GM03348 (cell line): Measurements from ENCODE around the gene CUEDC1.

Experiments
- DNase-seq: peaks from one replicate; pipeline ENCODE4 v3.0.0; 2012; ENCODE audit warnings: low spot score

The CUEDC1 gene

DNA sequence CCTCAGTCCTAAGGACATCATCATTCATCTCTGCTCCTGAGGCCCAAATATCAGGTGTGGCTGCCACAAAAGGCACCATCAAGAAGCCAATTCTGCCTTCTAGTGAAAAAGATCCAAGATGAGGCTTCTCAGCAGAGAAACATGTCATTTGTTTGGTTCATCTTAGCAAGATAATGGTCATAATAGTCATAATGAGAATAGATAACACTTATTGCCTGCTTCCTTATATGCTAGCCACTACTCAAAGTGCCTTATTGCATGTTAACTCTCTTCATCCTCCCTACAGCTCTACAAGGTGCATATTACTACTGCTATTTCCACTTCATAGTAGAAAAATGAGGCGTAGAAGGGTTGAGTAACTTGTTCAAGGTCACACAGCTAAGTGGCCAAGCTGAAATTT, 60.4 kb downstream of the CUEDC1 start:
- no peak for DNase-seq

DNA sequence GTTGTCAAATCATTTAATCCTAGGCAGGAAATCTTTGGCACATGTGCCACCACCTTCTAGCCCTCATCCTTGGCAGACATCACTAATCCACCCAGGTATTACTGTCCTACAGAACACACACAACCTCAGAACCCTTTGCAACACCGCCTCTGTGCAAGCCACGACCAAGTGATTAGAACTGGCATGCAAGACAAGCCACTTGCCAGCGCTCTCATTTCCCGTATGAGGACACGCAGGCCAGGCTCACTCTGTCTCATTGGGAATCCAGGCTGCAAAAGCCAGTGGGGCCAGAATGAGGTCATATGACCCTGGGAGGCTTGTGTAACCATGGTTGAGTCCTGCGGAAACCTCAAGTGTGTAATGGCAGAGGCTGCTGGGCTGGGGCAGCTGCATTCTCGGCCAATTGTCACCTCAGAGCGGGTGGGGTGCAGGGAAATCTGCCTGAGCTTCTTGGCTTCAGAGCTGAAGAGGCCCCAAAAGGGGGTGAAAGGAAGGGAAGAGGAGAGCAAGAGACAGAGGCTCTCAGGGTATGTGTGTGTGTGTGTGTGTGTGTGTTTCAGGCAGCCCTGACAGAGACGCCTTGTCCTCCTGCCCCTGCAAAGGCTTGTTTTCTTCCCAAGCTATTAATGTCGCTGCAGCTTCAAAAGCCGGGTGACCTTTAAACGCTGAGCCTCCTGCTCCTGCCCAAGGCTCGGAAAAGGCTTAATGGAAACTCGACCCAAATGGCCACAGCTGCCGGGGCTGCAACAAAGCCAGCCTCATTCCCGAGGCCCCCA, 62.2 kb downstream of the CUEDC1 start:
- DNase-seq: peak; percentile 93

- peak; percentile 91 for DNase-seq
Observed at GRCh38 chr17:57892146-57892819, 62.9 kb downstream of the CUEDC1 start.

DNA sequence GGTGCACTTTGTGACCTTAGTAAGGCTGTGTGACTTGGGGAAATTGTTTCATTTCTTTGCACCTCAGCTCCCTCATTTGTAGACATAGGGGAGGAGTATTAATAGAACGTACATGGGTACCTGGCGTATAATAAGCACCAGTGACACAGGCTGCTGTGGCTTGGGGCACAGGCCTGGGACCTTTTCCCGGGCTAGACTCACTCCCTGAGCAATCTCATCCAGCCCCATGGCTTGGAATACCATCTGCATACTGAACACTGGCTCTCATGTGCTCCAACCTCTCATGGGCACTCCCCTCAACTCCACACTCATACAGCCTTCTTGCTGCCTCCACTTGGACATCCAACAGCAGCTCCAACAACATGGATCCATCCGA, 64.4 kb downstream of the CUEDC1 start:
- DNase-seq: no peak

- DNase-seq: peak; percentile 84
Observed at GRCh38 chr17:57889892-57890856, 65.0 kb downstream of the CUEDC1 start.

GRCh38 chr17:57889252-57889651, 66.0 kb downstream of the CUEDC1 start:
- no peak for DNase-seq

GRCh38 chr17:57888311-57889216, 66.6 kb downstream of the CUEDC1 start:
- no peak for DNase-seq

DNA sequence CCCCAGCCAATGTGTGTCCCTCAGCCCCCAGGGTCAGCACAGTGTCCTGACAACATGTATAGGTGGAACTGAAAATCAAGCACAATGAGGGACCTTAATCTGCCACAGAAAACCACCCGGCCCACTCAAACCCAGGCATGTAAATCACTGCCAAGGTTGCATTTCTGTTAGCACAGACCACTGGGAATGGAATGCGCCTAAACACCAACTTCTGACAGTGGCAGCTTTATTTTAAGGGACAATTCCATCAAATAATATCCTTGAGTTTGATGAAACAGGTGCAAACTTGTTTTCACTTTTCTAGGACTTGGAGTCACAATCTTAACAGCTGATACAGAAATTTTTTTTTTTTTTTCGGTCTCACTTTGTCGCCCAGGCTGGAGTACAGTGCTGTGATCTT, 68.1 kb downstream of the CUEDC1 start:
- no peak for DNase-seq

DNA sequence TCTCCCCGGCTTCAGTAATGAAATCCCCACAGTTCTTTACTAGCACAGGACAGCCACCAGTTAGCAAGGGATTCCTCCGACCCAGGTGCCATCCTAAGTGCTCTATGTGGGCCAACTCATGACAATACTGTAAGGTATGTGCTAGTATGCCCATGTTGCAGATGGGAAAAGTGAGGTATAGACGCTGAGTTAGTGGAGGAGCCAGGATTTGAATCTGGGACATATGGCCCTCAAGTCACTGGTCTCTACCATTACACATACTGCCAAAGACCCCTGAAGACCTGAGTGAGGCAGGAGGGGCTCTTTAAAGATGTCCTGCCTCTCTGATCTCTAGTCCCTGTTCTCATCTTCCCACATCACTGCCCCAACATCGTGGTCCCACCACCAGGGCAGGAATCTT, 69.2 kb downstream of the CUEDC1 start:
- no peak for DNase-seq

DNA sequence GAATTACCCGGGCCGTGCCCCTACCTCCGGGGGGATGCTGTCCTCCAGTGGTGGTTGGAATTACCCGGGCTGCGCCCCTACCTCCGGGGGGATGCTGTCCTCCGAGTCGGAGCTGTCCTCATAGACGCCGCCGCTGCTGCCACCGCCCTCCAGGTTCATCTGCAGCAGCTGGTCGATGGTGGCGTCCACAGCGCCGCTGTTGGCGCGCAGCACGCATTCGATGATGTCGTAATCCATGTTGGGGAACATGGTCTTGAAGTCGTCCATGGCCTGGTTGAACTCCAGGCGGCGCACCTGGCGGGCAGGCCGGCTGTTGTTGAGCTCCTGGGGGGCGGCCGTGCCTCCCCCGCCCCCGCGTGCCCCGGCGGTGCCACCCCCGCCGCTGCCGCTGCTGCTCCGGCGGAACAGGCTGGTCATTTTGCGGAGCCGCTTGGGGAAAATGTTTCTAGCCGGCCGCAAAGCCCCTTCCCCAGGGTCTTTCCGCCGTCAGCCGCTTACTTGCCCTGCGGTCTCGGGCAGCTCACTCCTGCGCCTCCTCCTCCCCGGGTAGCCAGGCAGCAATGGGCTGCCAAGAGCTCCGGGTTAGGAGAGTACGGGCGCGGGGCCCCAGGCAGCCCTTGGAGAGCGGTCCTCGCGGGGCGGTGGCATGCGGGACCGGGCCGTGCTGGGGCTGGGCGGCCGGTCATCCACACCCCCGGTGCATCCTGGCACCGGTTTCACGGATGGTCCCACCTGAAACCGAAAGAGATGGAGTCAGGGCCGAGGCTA, 69.9 kb downstream of the CUEDC1 start:
- DNase-seq: no peak

GRCh38 chr17:57881783-57882351, 73.3 kb downstream of the CUEDC1 start:
- no peak for DNase-seq

GRCh38 chr17:57881143-57881542, 74.1 kb downstream of the CUEDC1 start:
- peak; percentile 74 for DNase-seq

- DNase-seq: no peak
Observed at GRCh38 chr17:57880086-57880456, 75.1 kb downstream of the CUEDC1 start.

DNA sequence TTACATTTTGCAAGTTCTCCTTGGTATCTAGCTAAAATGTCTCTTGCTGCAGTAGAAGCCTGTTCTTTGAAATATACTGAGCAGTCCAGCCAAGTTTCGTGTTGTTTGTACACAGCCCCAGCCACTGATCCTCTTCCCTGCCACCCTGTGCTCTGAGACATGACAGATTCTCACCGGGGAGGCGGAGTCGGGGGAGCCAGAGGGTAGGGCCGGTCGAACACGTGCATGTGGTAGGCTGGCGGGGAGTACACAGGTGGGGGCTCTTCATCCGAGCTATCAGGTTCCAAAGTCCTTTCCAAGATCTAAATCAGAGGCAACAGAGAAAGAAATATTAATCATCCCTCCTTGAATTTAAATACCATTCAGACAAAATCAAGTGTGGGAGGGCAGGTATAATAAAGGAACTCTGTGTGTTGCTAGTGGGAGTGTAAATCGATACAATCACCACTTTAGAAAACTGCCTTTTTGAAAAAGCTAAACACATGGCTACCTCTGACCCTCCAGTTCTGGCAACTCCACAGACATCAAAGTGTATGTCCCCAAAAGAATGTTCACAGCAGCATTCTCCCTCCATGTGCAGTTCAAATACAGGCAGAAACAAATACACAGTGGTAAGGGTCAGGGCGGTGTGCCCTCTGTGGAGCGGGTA, 75.7 kb downstream of the CUEDC1 start:
- no peak for DNase-seq

DNA sequence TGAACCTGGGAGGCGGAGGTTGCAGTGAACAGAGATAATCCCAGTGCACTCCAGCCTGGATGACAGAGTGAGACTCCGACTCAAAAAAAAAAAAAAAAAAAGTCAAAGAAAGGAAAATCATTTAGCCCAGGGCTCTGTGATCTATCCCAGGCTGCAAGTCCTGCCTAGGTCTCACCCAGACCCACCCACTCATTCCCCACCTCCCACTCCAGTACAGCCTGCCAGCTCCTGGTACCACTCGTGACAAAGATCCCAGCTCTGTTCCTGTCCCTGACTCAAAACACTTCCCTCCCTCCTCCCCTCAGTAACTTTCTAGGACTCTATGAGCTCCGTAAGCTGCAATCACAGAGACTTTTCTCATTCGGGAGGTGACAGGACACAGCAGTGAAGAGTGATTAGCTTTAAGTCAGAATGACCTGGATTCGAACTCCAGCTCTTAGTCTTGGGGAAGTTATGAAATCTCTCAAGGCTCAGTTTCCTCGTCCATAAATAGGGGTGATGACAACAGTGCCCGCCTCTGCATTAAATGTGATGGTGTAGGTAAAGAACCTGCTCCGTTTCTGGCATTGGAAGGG, 77.3 kb downstream of the CUEDC1 start:
- DNase-seq: no peak

DNA sequence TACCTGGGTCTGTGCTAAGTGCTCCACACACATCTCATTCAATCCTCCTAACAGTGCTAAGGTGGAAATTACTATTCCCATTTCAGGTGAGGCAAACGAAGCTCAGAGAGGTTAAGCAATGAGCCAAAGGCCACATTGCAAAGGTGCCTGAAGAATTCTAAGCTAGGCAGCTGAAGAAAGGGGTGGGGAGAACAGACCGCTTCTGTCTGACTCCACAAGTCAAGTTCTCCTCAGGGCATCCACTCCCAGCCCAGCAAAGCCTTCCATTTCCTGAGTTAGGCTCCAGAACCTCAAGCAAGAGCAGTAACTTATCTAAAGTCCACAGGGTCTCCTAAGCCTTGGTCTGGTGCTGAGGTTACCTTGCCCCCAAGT, 78.4 kb downstream of the CUEDC1 start:
- no peak for DNase-seq

- DNase-seq: no peak
Observed at GRCh38 chr17:57876023-57876865, 79.0 kb downstream of the CUEDC1 start.

DNA sequence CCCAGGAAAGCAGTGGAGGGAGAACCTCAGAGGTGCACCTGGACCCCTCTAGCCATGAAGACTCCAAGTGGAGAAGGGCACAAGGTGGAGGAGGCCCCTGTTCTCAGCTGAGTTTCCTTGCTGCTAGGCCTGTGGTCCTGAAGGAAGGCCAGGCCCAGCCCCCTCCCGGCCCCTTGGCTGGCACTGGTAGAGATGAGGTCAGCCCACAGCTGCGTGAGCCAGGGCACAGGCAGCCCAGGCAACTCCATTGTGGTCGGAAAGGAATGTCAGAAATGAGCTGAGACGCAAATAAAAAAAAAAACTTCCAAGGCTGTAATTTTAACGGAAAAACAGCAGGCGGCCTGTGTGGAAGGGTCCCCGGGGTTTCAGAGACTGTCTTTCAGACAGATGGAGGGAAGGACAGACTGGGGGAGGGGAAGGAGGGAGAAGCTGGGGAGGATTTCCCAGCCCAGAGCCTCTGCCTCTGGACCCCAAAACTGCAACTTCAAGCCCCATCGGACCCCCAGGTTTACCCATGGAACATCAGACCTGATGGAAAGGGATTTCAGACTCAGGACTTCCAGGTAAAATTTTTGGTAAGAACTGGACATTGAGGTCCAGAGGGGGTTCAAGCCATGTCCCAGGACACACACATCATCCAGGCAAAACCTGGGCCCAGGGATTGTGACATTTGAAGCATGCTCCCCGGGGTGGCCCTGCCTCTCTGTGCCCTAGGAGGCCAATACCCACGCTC, 79.8 kb downstream of the CUEDC1 start:
- peak; percentile 93 for DNase-seq
